BE2C (cell line): ENCODE data around the gene DEPDC5.
"Not testable (repeated sequence)": the region's sequence is repeated elsewhere in the genome, so short reads cannot be mapped to it uniquely, and the experiment has no call there.

Source experiments
- DNase-seq: peaks from one replicate; pipeline ENCODE4 v3.0.0-alpha.2; 2020
- H3K27me3 ChIP-seq: fragments of 250-450 bp; sonication (Bioruptor Pico); 2 replicates; pipeline ENCODE4 v1.5.1; 2020; ENCODE audit warnings: mild to moderate bottlenecking
- H3K36me3 ChIP-seq: fragments of 250-450 bp; sonication (Bioruptor Pico); 2 replicates; pipeline ENCODE4 v1.5.1; 2020; ENCODE audit warnings: mild to moderate bottlenecking
- H3K4me1 ChIP-seq: fragments of 250-450 bp; sonication (Bioruptor Pico); 2 replicates; pipeline ENCODE4 v1.5.1; 2020
- H3K4me3 ChIP-seq: 2 replicates; pipeline ENCODE4 v1.5.1; 2011; ENCODE audit warnings: low read depth, low read length
- H3K9me3 ChIP-seq: fragments of 250-450 bp; sonication (Bioruptor Pico); 2 replicates; pipeline ENCODE4 v1.5.1; 2020
- CTCF ChIP-seq: IDR thresholded peaks from 2 replicates; pipeline ENCODE4 v1.5.1; 2012; ENCODE audit warnings: mild to moderate bottlenecking, low read depth, low read length

The DEPDC5 gene

GRCh38 chr22:31736458-31736857 lies 17.4 kb upstream of the DEPDC5 start:
- DNase-seq, result no peak
- Histone ChIP-seq H3K4me3 (no peak overlapping the region), H3K27me3 (no peaks in the 10 kb centered on the region), H3K4me1 (peaks cover 3% of the 10 kb centered on the region), H3K36me3 (peaks cover 29% of the 10 kb centered on the region), H3K9me3 (no peaks in the 10 kb centered on the region)
- no peak for TF ChIP-seq CTCF

GRCh38 chr22:31737932-31738331 lies 15.9 kb upstream of the DEPDC5 start:
- no peak for TF ChIP-seq CTCF
- Histone ChIP-seq H3K27me3 (no peaks in the 10 kb centered on the region), H3K4me1 (peaks cover 3% of the 10 kb centered on the region), H3K4me3 (no peak overlapping the region), H3K36me3 (peaks cover 34% of the 10 kb centered on the region), H3K9me3 (no peaks in the 10 kb centered on the region)
- no peak for DNase-seq

DNA sequence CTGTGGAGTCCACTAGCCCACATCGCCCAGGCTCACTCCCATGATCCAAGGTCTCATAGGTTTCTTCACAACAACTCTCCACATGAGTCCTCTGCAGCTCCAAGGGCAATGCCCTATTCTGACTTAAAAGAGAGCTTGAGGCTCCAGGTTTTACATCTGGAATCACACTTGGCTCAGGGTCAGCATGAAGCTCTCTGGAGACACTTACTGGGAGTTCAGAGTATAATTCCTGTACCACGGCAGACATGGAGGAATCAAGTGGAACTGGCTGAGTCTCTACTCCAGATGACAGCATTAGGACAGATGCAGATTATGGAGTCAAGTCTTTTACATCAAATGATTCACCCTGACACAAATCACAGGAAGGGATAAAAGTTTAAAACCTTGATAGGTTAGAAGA lies 15.3 kb upstream of the DEPDC5 start:
- Histone ChIP-seq H3K36me3 (peaks cover 36% of the 10 kb centered on the region), H3K4me1 (peaks cover 3% of the 10 kb centered on the region), H3K27me3 (no peaks in the 10 kb centered on the region), H3K4me3 (no peak overlapping the region), H3K9me3 (no peaks in the 10 kb centered on the region)
- 0 out of 2 replicates have a peak, but pooled peaks have one; percentile 3 for TF ChIP-seq CTCF
- no peak for DNase-seq

DNA sequence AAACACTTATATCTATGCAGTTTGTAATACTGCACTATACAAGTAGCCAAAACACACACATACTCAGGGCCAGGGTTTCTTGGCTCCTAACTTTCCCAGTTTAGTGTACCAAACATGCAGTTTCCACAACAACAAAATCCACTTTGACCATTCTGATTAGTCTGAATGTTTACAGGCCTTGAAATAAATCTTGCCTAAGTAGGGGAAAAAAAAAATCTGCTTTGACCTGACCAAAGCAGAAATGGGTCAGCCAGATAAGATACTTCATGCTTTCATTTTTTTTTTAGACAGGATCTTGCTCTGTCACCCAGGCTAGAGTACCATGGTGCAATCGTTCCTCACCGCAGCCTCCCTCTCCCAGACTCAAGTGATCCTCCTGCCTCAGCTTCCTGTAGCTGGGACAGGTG lies 14.0 kb upstream of the DEPDC5 start:
- Histone ChIP-seq H3K36me3 (peaks cover 27% of the 10 kb centered on the region), H3K27me3 (no peaks in the 10 kb centered on the region), H3K4me3 (no peak overlapping the region), H3K4me1 (peaks cover 3% of the 10 kb centered on the region), H3K9me3 (no peaks in the 10 kb centered on the region)
- no peak for DNase-seq
- no peak for TF ChIP-seq CTCF

- DNase-seq, H3K9me3 ChIP-seq, H3K4me1 ChIP-seq, H3K27me3 ChIP-seq, H3K4me3 ChIP-seq: not testable (repeated sequence)
- H3K36me3 ChIP-seq, result peaks cover 24% of the 10 kb centered on the region
Measured at GRCh38 chr22:31740314-31740713, 13.5 kb upstream of the DEPDC5 start.

DNA sequence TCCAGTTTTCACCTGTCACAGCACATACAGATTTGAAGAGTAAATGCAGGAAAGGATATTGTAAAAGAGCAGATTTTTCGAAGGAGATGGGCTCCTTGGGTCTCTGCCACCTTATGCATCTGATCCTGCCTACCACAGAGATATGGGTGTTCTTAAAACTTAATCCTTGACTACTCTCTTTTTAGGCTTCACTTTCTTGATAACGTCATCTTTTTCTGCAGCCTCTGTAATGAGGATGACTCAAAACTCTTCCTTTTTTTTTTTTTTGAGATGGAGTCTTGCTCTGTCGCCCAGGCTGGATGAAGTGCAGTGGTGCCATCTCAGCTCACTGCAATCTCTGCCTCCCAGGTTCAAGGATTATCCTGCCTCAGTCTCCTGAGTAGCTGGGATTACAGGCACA lies 11.7 kb upstream of the DEPDC5 start:
- peaks cover 28% of the 10 kb centered on the region for H3K36me3 ChIP-seq
- H3K27me3 ChIP-seq, result no peaks in the 10 kb centered on the region
- no peak for TF ChIP-seq CTCF
- no peaks in the 10 kb centered on the region for H3K9me3 ChIP-seq
- no peak overlapping the region for H3K4me3 ChIP-seq
- DNase-seq, result no peak
- no peaks in the 10 kb centered on the region; the same call in 1 of the 2 replicates for H3K4me1 ChIP-seq

- Histone ChIP-seq H3K36me3 (peaks cover 28% of the 10 kb centered on the region), H3K9me3 (no peaks in the 10 kb centered on the region), H3K27me3 (no peaks in the 10 kb centered on the region), H3K4me1 (no peaks in the 10 kb centered on the region; the same call in 1 of the 2 replicates), H3K4me3 (no peak overlapping the region)
- DNase-seq, result no peak
- TF ChIP-seq CTCF, result no peak
Measured at GRCh38 chr22:31742682-31743081, 11.1 kb upstream of the DEPDC5 start.
